Keratinocyte (primary cell): Measurements from ENCODE around the gene SUOX.
"Not testable (repeated sequence)": the region's sequence is repeated elsewhere in the genome, so short reads cannot be mapped to it uniquely, and the experiment has no call there.

Experiments
- CTCF ChIP-seq, 3 experiments: IDR thresholded peaks in 1 of 3; conservative IDR thresholded peaks in 1 of 3; optimal IDR thresholded peaks in 1 of 3; 2 replicates in 2 of 3; 3 replicates in 1 of 3; pipeline versions ENCODE3 to v1.5.1; 2011; ENCODE audit warnings: low read length in 3 of 3, mild to moderate bottlenecking in 3 of 3, moderate library complexity in 2 of 3, control low read depth in 1 of 3, inconsistent platforms in 1 of 3; ENCODE audit not compliant: insufficient read depth in 2 of 3; ENCODE audit errors: extremely low read depth in 1 of 3
- EZH2 ChIP-seq: IDR thresholded peaks from one replicate; pipeline ENCODE4 v1.6.1; 2012; ENCODE audit warnings: inconsistent platforms, mild to moderate bottlenecking, low read length, moderate library complexity

GRCh38 chr12:55985976-55986375 lies 11.1 kb upstream of the SUOX start:
- TF ChIP-seq CTCF (optimal IDR thresholded peaks at IDR 0.05 in 1 of 3, IDR thresholded peaks at IDR 0.05 in 1 of 3, conservative IDR thresholded peaks at IDR 0.05 in 1 of 3; ENCODE audit: extremely low read depth in 1 of 3, insufficient read depth in 2 of 3, low read length in 3 of 3); EZH2: not testable (repeated sequence)
